HG03558 (cell line): ENCODE measurements around the gene PLK5.
"Not testable (repeated sequence)": the region's sequence is repeated elsewhere in the genome, so short reads cannot be mapped to it uniquely, and the experiment has no call there.

ENCODE experiments used
- ATAC-seq: cut with Tn5 transposase; IDR thresholded peaks from one replicate; pipeline ENCODE4 v1.9.1; 2021; ENCODE audit warnings: moderate number of reproducible peaks; ENCODE audit not compliant: unreplicated experiment; ENCODE audit errors: extremely low read depth

The PLK5 gene

GRCh38 chr19:1507192-1507660 is 16.7 kb upstream of the PLK5 start:
- ATAC-seq = no peak

- no peak for ATAC-seq
Observed at GRCh38 chr19:1507763-1508506, 15.9 kb upstream of the PLK5 start.

GRCh38 chr19:1508507-1508856 is 15.4 kb upstream of the PLK5 start:
- ATAC-seq = no peak

- ATAC-seq = no peak
Observed at GRCh38 chr19:1509602-1510441, 14.1 kb upstream of the PLK5 start.

- ATAC-seq = no peak
Observed at GRCh38 chr19:1510442-1510806, 13.5 kb upstream of the PLK5 start.

GRCh38 chr19:1510807-1511206 is 13.1 kb upstream of the PLK5 start:
- ATAC-seq = no peak

GRCh38 chr19:1511318-1512317 is 12.3 kb upstream of the PLK5 start:
- ATAC-seq = no peak

- ATAC-seq = no peak
Observed at GRCh38 chr19:1512671-1513498, 11.0 kb upstream of the PLK5 start, which contains the start of gene ADAMTSL5. TSS of gene ADAMTSL5 (minus strand) at chr19:1513019. CDS start at chr19:1510943, 2,076 bp downstream.

- ATAC-seq = no peak
Observed at GRCh38 chr19:1513499-1514294, 10.2 kb upstream of the PLK5 start.

- ATAC-seq = no peak
Observed at GRCh38 chr19:1514295-1514661, 9.6 kb upstream of the PLK5 start.

- ATAC-seq = no peak
Observed at GRCh38 chr19:1514986-1515721, 8.7 kb upstream of the PLK5 start.

GRCh38 chr19:1516395-1516753 is 7.5 kb upstream of the PLK5 start:
- ATAC-seq = no peak

GRCh38 chr19:1518471-1518870 is 5.4 kb upstream of the PLK5 start:
- ATAC-seq = no peak

- not testable (repeated sequence) for ATAC-seq
Observed at GRCh38 chr19:1519802-1520201, 4.1 kb upstream of the PLK5 start.

GRCh38 chr19:1520203-1520780 is 3.6 kb upstream of the PLK5 start:
- ATAC-seq = no peak

- ATAC-seq = no peak
Observed at GRCh38 chr19:1521636-1522035, 2.2 kb upstream of the PLK5 start.

- no peak for ATAC-seq
Observed at GRCh38 chr19:1522061-1522460, 1.8 kb upstream of the PLK5 start.

- no peak for ATAC-seq
Observed at GRCh38 chr19:1522838-1523237, 1.0 kb upstream of the PLK5 start.
